Stimulated activated CD4-positive, alpha-beta T cell treated with anti-CD3 and anti-CD28 coated beads, Interleukin-2, amount 100 ng/mL, for 48 hours (primary cell): Measurements from ENCODE around the gene UBR3.
"Not testable (repeated sequence)": the region's sequence is repeated elsewhere in the genome, so short reads cannot be mapped to it uniquely, and the experiment has no call there.

Experiments used
- DNase-seq, 2 donors: peaks; one replicate each; pipeline ENCODE4 v3.0.0-alpha.2; 2020

UBR3 gene

GRCh38 chr2:170070778-170071177 lies 243.5 kb downstream of the UBR3 start:
- no peak for DNase-seq

GRCh38 chr2:170073288-170073687 lies 246.0 kb downstream of the UBR3 start:
- DNase-seq: no peak

GRCh38 chr2:170076189-170076588 lies 248.9 kb downstream of the UBR3 start:
- no peak for DNase-seq

- DNase-seq: no peak
Measured at GRCh38 chr2:170077830-170078569, 250.7 kb downstream of the UBR3 start.

- DNase-seq: no peak
Measured at GRCh38 chr2:170084820-170085491, 257.7 kb downstream of the UBR3 start.

- DNase-seq: no peak
Measured at GRCh38 chr2:170086117-170086688, 258.9 kb downstream of the UBR3 start.

GRCh38 chr2:170086751-170087412 lies 259.6 kb downstream of the UBR3 start:
- DNase-seq: no peak

GRCh38 chr2:170087413-170087793 lies 260.1 kb downstream of the UBR3 start:
- DNase-seq: no peak

- no peak for DNase-seq
Measured at GRCh38 chr2:170088776-170089175, 261.5 kb downstream of the UBR3 start.

- no peak for DNase-seq
Measured at GRCh38 chr2:170090229-170090628, 263.0 kb downstream of the UBR3 start.

GRCh38 chr2:170091436-170091835 lies 264.2 kb downstream of the UBR3 start:
- DNase-seq: no peak

- no peak for DNase-seq
Measured at GRCh38 chr2:170092436-170093060, 265.3 kb downstream of the UBR3 start.

GRCh38 chr2:170095380-170095779 lies 268.1 kb downstream of the UBR3 start:
- DNase-seq: no peak

- no peak for DNase-seq
Measured at GRCh38 chr2:170098626-170099312, 271.5 kb downstream of the UBR3 start.

- no peak for DNase-seq
Measured at GRCh38 chr2:170101789-170102188, 274.5 kb downstream of the UBR3 start.

GRCh38 chr2:170106102-170106840 lies 279.0 kb downstream of the UBR3 start:
- DNase-seq: no peak

GRCh38 chr2:170113168-170113894 lies 286.1 kb downstream of the UBR3 start:
- no peak for DNase-seq

GRCh38 chr2:170115501-170116229 lies 288.4 kb downstream of the UBR3 start:
- no peak for DNase-seq

- DNase-seq: no peak
Measured at GRCh38 chr2:170118641-170119040, 291.4 kb downstream of the UBR3 start.

- DNase-seq: not testable (repeated sequence)
Measured at GRCh38 chr2:170119326-170119725, 292.1 kb downstream of the UBR3 start.
